ENCODE measurements around the gene ALK. TPM values are rescaled to one million over a fixed set of nuclear protein-coding genes. Genes with fewer than 3 reads are reported as not detected.
"Not testable (repeated sequence)": the region's sequence is repeated elsewhere in the genome, so short reads cannot be mapped to it uniquely, and the experiment has no call there.

Gene ALK
- total RNA-seq, 4 donors from 2014 or later, result 0.08 to 0.40 (median 0.28) TPM

DNA sequence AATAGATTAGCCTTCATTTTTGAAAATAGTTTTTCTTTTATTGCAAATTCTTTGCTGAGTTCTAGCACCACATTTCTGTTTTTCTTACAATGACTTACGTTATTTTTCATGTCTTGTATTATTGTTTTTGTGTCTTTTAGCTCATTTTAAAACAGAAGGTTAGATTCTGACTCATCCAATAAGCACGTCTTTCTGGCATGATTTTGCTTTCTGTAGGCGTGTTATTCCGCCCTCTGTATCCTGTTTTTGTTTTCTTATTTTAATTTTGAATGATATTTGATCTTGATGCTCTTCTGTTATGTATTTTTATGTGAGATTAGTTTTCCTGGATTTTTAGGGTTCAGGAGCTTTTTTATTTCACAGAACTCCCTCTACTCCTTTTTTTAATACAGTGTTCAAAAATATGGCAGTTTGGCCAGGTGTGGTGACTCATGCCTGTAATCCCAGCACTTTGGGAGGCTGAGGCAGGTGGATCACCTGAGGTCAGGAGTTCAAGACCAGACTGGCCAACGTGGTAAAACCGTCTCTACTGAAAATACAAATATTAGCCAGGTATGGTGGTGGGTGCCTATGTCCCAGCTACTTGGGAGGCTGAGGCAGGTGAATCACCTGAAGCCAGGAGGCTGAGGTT, 661.1 kb downstream of the ALK start:
- DNase-seq, result no peak

DNA sequence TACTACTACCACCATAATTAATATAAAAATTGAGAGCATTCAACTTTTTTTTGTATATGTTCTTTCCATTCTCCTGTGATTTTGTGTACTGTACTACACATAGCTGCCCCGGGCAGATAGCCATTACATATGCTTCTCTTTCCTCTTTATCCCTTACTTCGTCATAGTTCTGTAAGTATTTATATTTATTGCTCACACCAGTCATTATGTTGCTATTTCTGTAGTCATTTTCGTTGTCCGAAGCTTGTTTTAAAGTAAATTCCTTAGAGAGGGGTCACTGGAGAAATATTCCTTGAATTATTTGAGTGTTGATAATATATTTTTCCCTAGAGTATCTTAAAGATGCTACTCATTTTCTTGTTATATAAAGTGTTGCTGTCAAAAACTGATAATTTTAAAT, 662.2 kb downstream of the ALK start:
- TF ChIP-seq, protein P1, sequence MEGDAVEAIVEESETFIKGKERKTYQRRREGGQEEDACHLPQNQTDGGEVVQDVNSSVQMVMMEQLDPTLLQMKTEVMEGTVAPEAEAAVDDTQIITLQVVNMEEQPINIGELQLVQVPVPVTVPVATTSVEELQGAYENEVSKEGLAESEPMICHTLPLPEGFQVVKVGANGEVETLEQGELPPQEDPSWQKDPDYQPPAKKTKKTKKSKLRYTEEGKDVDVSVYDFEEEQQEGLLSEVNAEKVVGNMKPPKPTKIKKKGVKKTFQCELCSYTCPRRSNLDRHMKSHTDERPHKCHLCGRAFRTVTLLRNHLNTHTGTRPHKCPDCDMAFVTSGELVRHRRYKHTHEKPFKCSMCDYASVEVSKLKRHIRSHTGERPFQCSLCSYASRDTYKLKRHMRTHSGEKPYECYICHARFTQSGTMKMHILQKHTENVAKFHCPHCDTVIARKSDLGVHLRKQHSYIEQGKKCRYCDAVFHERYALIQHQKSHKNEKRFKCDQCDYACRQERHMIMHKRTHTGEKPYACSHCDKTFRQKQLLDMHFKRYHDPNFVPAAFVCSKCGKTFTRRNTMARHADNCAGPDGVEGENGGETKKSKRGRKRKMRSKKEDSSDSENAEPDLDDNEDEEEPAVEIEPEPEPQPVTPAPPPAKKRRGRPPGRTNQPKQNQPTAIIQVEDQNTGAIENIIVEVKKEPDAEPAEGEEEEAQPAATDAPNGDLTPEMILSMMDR (IDR thresholded peaks at IDR 0.05), result no peak
- no peak for TF ChIP-seq POLR2A (IDR thresholded peaks at IDR 0.05)
- Histone ChIP-seq H3K27me3 (no peaks in the 10 kb centered on the region), H3K4me1 (peaks cover 2 to 22% of the 10 kb centered on the region in 2 donors), H3K4me3 (replicated peaks in 1 of 3) (no peak overlapping the region), H3K36me3 (no peaks in the 10 kb centered on the region), H3K27ac (no peak overlapping the region), H3K9me3 (no peaks in the 10 kb centered on the region)
- WGBS, 2 donors, result 61 to 64% methylated on average over 4 of the region's 4 CpGs
- intact Hi-C loops (cut with DNase I), result no loop called here
- no peak for DNase-seq

More for the DNA sequence above, 661.1 kb downstream of the ALK start:
- H3K4me3 ChIP-seq (replicated peaks in 1 of 3), result no peak overlapping the region
- no peak for TF ChIP-seq POLR2A (IDR thresholded peaks at IDR 0.05)
- TF ChIP-seq, protein P1 (IDR thresholded peaks at IDR 0.05), result no peak
- H3K27me3 ChIP-seq, result no peaks in the 10 kb centered on the region
- 72 to 78% methylated on average over 6 of the region's 6 CpGs for WGBS, 2 donors
- H3K27ac ChIP-seq, result no peak overlapping the region
- intact Hi-C loops (cut with DNase I), result no loop called here
- H3K9me3 ChIP-seq, result no peaks in the 10 kb centered on the region
- H3K4me1 ChIP-seq, result peaks cover 11 to 26% of the 10 kb centered on the region in 2 donors
- no peaks in the 10 kb centered on the region for H3K36me3 ChIP-seq

- intact Hi-C loops (cut with DNase I), result no loop called here
- Histone ChIP-seq H3K4me1 (peaks cover 0 to 8% of the 10 kb centered on the region in 2 donors), H3K27ac (no peak overlapping the region), H3K27me3 (no peaks in the 10 kb centered on the region), H3K4me3 (replicated peaks in 1 of 3) (no peak overlapping the region), H3K36me3 (no peaks in the 10 kb centered on the region), H3K9me3 (no peaks in the 10 kb centered on the region)
- DNase-seq, result no peak
- WGBS, 2 donors, result 82 to 88% methylated on average over 2 of the region's 2 CpGs
- TF ChIP-seq, protein P1 (IDR thresholded peaks at IDR 0.05), result no peak
- TF ChIP-seq POLR2A (IDR thresholded peaks at IDR 0.05), result no peak
Observed at GRCh38 chr2:29255004-29255403, 666.4 kb downstream of the ALK start.

- H3K9me3 ChIP-seq; H3K4me1 ChIP-seq; H3K36me3 ChIP-seq; H3K4me3 ChIP-seq (replicated peaks in 1 of 3); DNase-seq; H3K27me3 ChIP-seq; H3K27ac ChIP-seq; intact Hi-C loops (cut with DNase I): not testable (repeated sequence)
- WGBS, 2 donors, result 68 to 70% methylated on average over 4 of the region's 4 CpGs
Observed at GRCh38 chr2:29253495-29254275, 667.7 kb downstream of the ALK start.

DNA sequence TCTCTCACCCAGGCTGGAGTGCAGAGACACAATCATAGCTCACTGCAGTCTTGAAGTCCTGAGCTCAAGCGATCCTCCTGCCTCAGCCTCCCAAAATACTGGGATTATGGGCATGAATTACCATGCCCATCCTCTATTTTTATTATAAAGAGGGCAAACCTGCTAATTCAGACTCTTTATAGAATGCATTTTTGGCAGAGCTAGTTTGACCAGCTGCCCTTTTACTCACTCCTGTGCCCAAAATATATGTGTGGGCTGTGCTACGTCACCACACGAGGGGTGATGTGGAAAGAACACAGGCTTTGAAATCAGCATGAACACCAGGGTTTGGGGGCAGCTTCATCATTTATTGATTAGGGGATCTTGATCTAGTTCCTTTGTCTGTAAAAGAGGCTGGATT, 668.4 kb downstream of the ALK start:
- no peaks in the 10 kb centered on the region for H3K27me3 ChIP-seq
- 84% methylated on average over 3 of the region's 3 CpGs for WGBS, 2 donors
- no peak for DNase-seq
- TF ChIP-seq, protein P1 (IDR thresholded peaks at IDR 0.05), result no peak
- no peak for TF ChIP-seq POLR2A (IDR thresholded peaks at IDR 0.05)
- intact Hi-C loops (cut with DNase I), result no loop called here
- H3K9me3 ChIP-seq, result no peaks in the 10 kb centered on the region
- H3K36me3 ChIP-seq, result no peaks in the 10 kb centered on the region
- peaks cover 0 to 8% of the 10 kb centered on the region in 2 donors for H3K4me1 ChIP-seq
- no peak overlapping the region for H3K4me3 ChIP-seq (replicated peaks in 1 of 3)
- H3K27ac ChIP-seq, result no peak overlapping the region

Data from thyroid gland (tissue), 4 donors.